T1000 (cell line): ENCODE measurements around the gene ELP5.
A peak's percentile ranks its signal among the peaks of the same experiment; 100 is the strongest.

ENCODE experiments used
- DNase-seq: peaks from one replicate; lab custom pipeline; 2025; ENCODE audit warnings: mixed read lengths; lab: John Stamatoyannopoulos, UW

The ELP5 gene

DNA sequence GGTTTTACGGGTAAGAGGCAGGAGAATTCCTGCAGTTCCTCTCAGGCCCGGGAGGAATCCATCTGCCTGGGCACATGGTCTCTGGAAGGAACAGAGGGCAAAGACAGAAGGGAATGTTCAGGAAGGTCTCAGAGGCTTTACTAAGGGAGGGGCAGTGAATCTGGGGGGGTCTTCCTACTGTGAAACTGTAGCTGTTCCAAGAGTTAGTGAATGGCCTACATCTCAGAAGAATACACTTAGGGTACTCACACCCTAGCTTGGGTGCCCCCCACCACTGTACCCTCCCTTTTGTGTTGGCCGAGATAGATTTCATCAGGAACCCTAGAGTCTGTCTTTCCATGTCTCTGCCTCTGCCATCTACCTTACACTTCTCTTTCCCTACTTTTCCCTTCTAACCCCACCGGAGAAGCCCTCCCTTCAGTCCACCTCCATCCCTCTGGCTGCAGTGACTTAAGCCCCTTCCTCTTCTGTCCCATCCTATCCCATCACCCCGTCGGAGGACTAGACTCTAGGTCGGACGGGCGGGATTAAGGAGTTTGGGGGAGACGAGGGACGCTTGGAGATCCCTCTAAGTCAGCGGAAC, 32.7 kb upstream of the ELP5 start:
- DNase-seq = no peak

DNA sequence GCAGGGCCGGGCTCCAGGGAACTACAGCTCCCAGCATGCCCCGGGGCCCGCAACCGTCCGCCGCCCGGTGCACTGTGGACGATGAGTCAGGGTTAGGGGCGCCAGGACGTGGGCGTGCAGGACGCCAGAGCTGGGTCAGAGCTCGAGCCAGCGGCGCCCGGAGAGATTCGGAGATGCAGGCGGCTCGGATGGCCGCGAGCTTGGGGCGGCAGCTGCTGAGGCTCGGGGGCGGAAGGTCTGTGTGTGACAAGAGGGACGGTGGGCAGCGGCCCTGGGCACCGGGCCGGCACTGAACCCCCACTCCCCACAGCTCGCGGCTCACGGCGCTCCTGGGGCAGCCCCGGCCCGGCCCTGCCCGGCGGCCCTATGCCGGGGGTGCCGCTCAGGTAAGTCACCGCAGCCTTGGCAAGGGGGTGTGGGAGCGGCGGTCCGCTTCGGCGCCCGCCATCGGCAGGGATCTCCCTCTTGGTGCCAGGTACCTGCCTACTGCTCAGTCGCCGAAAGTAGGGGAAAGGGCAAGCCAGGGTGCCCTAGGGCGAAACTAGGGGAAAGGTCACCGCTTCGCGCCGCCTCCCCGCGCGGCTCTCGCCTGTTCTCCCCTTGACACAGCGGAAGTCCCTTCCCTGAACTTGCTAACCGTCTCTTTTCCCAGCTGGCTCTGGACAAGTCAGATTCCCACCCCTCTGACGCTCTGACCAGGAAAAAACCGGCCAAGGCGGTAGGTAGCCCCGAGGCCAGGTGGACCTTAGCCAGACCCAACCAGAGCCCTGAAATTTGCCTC, 32.0 kb upstream of the ELP5 start, which contains the start of the genes ACADVL and DLG4:
Gene ACADVL, plus strand, starts transcription at position 127 of the 781 bp plus-strand sequence. Its CDS starts 47 bp downstream, at position 174.
Gene DLG4, minus strand, starts transcription at position 25 of the 781 bp plus-strand sequence.
- peak; percentile 82 for DNase-seq

DNA sequence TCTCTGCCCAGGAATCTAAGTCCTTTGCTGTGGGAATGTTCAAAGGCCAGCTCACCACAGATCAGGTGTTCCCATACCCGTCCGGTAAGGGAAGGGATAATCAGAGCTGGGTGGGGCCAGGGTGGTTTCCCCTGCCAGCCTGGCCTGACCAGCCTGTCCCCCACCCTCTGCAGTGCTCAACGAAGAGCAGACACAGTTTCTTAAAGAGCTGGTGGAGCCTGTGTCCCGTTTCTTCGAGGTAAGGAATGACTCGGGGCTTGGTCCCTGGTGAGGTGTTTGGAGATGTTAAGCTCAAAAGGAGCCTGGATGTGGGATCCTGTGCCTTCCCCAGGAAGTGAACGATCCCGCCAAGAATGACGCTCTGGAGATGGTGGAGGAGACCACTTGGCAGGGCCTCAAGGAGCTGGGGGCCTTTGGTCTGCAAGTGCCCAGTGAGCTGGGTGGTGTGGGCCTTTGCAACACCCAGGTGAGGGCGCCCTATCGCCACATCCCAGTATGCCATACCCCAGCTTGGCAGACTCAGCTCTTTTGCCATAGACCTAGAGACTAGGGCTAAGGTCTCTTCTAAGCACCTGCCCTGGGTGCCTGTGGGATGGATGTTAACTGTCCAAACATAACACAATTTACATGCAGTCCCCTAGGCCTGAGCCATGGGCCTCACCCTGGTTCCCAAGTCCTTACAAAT, 31.3 kb upstream of the ELP5 start:
- peak; percentile 51 for DNase-seq

DNA sequence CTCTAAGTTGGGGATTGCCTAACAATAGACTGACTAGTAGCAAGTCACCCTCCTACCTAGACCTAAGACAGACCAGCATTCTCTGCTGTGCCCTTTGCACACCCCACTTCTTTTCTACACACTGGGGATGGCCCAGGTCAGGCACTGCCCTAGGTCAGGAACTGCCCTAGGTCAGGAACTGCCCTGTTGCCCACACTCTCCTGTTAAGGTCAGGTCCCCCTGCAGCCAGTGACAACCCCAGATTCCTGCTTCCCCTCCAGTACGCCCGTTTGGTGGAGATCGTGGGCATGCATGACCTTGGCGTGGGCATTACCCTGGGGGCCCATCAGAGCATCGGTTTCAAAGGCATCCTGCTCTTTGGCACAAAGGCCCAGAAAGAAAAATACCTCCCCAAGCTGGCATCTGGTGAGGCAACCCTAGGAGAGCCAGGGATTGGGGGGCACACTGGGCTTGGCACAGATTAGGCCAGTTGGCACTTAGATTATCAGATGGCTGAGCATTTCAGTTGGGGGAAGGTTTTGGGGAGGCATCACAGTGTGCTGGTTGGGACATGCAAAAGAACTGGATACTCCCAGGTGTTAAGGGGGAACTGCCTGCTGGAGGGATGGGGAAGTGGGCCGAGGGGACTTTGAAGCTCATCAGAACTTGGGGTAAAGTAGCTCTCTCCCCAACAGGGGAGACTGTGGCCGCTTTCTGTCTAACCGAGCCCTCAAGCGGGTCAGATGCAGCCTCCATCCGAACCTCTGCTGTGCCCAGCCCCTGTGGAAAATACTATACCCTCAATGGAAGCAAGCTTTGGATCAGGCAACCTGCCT, 30.5 kb upstream of the ELP5 start:
- no peak for DNase-seq

DNA sequence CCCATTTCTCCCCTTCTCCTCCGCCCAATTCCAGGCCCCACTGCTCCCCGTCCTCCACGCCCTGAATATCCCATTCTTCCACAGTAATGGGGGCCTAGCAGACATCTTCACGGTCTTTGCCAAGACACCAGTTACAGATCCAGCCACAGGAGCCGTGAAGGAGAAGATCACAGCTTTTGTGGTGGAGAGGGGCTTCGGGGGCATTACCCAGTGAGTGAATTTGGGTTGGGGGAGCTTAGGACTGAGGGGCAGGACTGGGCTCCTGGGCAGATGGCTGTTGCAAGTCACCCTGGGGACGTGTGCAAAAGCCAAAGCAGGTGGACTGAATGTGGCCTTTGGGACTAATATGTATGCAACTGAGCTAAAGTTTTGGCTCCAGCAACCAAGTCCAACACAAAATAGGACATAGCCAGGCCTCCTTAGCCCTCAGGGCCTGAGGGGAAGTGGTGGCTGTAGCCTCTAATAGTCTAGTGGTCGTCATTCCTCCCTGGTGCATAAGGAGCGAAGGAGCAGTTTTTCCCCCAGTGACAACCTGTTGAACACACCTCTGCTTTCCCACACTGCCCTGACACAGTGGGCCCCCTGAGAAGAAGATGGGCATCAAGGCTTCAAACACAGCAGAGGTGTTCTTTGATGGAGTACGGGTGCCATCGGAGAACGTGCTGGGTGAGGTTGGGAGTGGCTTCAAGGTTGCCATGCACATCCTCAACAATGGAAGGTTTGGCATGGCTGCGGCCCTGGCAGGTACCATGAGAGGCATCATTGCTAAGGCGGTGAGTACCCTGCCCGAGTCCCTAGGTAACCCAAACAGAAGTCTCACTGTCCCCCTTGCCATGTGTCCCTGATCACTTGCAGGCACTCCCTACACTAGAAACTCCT, 29.7 kb upstream of the ELP5 start:
- DNase-seq = no peak

DNA sequence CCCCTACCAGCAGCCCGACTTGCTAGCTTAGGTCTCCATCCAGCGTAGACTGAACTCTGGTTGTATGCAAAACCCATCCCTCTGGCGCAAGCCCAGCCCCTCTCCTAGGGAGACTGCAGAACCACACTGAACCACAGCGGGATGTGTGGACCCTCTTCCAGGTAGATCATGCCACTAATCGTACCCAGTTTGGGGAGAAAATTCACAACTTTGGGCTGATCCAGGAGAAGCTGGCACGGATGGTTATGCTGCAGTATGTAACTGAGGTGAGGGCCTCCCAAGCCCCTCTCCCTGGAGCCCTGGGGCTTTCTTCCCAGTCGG, 29.1 kb upstream of the ELP5 start:
- no peak for DNase-seq

DNA sequence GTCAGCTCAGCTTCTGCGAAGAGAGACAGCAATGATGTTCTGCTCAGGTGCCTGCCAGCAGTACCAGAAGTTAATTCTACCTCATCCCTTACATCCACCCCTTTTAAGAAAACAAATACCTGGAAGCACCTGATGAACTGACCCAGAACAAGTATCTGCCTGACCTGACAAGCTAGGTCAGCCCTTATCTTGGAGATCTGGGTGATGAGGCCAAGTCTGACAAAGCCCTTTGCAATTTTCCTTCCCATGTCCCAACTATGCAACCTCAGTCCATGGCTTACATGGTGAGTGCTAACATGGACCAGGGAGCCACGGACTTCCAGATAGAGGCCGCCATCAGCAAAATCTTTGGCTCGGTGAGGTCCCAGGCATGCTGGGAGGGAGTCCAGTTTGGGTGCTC, 28.6 kb upstream of the ELP5 start:
- no peak for DNase-seq

DNA sequence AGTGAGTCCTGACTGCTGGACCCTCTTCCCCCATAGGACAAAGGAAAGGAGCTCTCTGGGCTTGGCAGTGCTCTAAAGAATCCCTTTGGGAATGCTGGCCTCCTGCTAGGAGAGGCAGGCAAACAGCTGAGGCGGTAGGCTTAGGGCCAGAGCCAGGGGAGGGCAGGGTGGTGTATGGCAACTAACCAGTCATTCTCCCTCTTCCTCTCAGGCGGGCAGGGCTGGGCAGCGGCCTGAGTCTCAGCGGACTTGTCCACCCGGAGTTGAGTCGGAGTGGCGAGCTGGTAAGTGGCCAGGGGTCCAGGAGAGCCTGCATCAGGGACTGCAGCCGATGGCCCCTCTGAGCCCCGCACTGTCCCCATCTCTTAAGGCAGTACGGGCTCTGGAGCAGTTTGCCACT, 27.9 kb upstream of the ELP5 start:
- no peak for DNase-seq

DNA sequence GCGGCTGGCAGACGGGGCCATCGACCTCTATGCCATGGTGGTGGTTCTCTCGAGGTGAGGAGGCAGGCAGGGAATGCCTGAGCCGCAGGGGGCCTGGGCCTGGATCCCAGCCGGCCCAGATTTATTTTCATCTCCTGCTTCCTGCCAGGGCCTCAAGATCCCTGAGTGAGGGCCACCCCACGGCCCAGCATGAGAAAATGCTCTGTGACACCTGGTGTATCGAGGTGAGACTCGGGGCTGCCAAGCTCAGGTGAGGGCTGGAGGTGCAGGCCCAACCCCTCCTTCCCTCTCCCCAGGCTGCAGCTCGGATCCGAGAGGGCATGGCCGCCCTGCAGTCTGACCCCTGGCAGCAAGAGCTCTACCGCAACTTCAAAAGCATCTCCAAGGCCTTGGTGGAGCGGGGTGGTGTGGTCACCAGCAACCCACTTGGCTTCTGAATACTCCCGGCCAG, 27.3 kb upstream of the ELP5 start:
- DNase-seq = no peak

DNA sequence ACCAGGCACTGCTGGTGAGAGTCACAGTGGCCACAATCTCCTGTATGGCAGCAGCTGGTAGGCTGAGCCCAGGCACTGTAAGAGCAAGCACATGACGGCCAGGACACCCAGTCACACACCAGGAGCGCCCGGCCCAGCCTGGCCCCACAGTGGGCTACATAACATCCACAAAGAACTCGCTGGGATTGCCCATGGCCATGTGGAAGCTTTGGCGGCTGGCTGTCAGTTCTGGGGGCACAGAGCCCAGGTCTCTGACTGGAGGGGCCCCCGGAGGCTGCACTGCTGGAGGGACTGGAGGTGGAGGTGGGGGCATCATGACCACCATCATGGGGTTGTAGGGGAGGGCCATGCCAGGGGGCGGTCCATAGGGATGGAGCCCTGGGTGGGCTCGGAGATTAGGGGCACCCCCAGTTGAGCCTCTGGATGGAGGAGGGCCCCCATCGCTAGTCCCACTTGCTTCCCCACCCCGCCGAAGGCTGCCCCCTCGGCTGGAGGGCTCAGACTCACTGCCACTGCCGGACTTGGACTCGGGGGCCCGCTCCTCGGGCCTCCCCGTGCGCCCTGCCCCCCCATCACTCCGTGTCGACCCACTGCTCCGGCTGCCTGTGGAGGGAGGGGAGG, 26.2 kb upstream of the ELP5 start:
- no peak for DNase-seq

DNA sequence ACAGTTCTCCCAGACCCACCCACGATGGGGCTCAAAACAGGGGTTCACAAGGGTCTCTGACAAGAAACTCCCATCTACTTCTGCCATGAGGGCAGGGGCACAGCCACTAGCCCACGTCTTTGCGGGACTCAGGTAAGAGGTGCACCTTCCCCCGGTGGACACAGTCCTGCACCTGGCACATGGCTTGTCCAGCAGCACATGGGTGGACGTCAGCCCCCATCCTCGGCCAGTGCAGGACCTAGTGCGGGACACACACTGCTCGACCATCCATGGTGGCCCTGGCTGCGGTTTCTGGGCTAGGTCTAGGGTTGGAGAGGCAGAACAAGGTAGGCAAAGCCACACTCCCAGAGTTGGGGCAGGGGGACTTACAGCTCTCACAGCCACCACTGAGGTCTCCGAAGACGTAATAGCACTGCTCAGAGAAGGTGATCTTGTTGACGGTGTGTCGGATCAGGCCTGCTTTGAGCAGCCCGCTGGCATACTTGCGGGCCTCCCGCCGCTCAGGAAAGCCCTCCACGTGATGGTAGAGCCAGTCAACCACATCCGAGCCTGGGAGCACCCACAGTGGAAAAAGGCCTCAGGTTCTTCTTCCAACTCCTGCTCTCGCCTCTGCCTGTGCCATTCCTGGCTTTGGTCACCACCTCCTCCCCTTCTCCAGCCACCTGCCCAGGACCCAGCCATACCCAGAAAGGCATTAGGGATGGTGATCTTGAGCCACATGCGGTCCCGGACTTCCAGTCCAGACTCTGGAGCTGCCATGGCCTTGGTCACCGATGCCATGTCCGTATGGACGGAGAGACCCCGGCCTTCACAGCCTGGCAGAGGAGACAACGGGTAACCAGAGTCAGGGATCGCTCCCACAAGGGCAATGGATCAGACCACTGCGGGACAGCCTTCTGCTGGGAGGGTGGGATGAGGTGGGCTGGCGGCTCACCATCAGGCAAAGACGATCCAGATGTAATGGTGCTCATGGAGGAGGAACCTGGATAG, 25.0 kb upstream of the ELP5 start:
- DNase-seq = no peak

DNA sequence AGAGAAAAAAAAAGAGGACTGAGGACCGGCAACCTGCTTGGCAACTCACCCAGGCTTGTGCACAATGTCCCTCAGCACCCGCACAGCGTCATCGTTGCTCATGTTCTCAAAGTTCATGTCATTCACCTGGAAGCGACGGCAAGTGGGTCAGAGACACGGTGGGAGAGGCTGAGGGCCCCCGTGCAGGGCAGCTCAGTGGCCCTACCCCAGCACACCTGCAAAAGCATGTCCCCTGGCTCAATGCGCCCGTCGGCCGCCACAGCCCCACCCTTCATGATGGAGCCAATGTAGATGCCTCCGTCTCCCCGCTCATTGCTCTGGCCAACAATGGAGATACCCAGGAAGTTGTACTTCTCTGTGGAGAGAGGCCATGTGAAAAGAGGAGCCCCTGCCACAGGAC, 23.1 kb upstream of the ELP5 start:
- no peak for DNase-seq

DNA sequence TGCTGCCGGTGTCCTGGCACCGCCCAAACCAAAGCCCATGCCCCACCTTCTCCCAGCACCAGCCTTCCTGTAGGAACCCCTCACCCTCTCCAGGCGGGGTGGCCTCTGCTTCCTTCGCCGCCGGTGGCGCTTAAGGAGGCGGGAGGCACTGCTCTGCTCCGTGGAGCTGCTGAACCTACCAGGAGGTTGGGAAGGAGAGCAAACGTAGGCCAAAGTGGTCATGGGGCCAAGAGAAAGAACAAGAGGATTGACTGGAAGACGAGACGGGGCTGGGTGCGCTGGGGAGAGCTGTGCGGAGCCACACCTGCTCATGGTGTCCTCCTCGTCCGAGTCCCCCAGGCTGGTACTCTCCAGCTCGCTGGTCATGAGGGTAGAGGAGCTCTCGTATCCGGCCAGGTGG, 22.5 kb upstream of the ELP5 start:
- DNase-seq = no peak

DNA sequence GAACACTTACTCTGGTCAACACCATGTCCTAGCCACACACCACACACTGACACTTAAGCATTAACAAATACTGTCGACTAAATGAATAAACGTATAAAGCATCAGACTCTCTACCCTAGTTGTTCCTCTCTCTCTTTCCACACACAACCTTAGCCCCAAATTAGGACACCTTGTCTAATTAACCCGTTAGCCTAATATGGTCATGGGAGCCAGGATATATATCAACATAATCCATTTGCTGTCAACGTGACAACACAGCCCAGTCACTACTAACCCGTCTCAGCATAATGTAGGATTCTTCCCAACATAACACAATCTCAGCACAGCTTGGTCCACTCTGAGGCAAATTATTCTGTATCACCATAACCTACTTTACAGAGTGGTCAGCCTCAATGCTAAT, 19.9 kb upstream of the ELP5 start:
- no peak for DNase-seq

DNA sequence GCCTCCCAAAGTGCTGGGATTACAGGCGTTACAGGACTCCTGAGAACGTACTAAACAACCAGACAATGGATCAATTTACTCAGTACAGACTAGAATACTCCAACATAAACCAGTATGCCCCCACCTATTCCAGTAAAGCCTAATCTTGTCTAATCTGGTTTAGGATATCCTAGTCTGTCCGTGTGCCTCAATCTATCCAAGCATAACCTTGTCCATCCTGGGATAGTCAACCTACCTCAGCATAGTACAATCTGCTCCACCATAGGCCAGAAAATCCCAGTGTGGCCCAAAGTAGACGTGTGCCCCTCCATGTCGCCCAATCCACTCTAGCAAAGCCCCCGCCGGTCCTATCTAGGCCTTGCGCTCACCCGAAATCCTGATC, 18.3 kb upstream of the ELP5 start:
- DNase-seq = no peak

DNA sequence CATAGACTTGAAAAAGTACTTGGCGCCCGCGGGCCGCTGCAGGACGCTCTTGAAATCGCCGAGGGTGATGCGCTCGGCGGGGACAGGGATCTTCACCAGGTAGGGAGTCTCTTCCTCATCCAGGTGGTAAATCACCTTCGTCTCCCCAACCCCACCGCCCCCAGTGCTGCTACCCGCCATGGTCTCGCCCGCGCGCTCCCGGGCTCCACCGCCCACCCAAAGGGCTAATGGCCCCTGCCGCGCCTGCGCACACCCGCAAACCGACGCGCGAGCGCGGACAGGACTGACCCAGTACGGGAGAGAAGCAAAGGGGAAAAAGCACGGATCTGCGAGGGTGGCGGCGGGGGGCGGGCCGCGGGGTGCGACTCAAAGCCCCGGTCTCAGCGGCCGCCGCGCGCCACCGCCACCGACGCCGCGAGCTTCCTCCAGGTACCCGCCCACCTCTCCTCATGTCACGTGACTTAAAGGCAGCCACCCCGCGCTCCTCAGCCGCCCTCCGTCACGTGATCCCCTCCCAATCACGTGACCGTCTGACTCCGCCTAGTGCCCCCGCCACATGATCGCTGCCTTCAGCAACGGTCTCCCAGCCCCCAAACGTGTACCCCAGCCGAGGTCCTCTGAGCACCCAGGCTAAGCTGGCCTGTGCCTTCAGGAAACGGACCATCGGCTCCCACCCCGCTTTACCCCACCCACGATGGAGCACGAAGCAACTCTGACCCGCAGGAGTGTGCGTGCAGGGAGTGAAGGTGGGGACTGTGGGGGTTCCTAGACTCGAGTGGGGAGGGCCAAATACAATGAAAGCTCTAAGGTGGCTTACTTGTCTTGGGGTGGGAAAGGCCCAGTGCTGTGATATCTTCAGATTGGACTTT, 17.7 kb upstream of the ELP5 start, which contains the start of gene DVL2:
Gene DVL2, minus strand, starts transcription at position 435 of the 869 bp plus-strand sequence. Its CDS starts 255 bp downstream, at position 180.
- peak; percentile 90 for DNase-seq

DNA sequence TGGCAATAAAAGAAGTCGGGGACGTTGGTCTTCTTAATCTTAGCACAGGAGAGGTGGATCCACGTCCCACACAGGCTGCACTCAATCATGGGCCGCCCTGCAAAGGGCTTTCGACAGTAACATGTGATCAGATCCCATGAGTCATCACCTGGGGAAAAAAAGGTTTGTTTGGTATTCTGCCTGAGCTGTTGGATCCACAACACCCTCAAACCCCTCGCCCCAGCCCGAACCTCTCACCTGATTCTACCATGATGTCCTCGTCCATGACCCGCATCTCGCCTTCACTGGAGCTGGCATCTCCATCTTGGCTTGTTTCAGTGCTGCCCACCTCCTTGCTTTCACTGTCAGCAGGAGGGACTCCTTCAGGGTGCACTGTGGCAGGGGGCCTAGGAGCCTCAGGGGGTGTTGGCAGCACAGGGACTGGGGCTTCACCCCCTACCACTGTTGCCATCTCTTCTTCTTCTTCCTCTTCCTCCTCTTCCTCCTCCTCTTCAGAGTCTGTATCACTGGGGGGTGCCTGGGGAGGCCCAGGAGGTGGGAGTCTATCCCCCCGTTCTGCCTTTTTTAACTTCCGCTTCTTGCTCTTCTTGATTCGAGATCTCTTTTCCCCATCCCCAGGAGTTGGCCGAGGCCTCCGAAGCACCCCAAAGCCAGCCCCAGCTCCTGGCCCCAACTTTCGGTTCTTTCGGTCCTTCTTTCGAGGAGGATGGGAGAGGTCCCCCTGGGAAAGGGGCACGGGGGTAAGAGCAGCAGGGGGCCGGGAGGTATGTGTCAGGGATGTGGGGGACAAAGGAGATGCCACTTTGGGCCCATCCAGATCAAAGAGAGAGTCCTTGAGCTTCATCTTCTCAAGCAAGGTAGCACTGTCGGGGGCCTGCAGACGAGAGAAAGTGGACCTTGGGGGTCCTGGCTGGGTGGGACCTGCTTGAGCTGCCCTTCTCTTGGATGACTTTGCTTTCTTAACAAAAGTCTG, 16.0 kb upstream of the ELP5 start:
- DNase-seq = no peak
